Nephron progenitor cell (in vitro differentiated cells): Measurements from ENCODE around the gene PCDH15.

Experiments
- DNase-seq: peaks from one replicate; pipeline ENCODE4 v3.0.0; 2021
- H3K27ac Mint-ChIP-seq: 2 replicates; pipeline ENCODE4 v1.8.0; 2021; ENCODE audit warnings: mild to moderate bottlenecking, moderate library complexity, mixed read lengths
- H3K27me3 Mint-ChIP-seq: 2 replicates; pipeline ENCODE4 v1.8.0; 2021; ENCODE audit warnings: mild to moderate bottlenecking, low read depth, mixed read lengths; ENCODE audit not compliant: poor library complexity
- H3K36me3 Mint-ChIP-seq: 2 replicates; pipeline ENCODE4 v1.8.0; 2021; ENCODE audit warnings: low read depth, mixed read lengths
- H3K4me1 Mint-ChIP-seq: 2 replicates; pipeline ENCODE4 v1.8.0; 2021; ENCODE audit warnings: mixed read lengths
- H3K4me3 Mint-ChIP-seq: 2 replicates; pipeline ENCODE4 v1.8.0; 2021; ENCODE audit warnings: mild to moderate bottlenecking, moderate library complexity, mixed read lengths
- H3K9me3 Mint-ChIP-seq: 2 replicates; pipeline ENCODE4 v1.8.0; 2021; ENCODE audit warnings: mild to moderate bottlenecking, moderate library complexity, mixed read lengths
- TF ChIP-seq, protein P1 (sequence below): fragments of 200-600 bp; sonication (generic); IDR thresholded peaks from 2 replicates; pipeline ENCODE4 v1.5.0; 2021; ENCODE audit warnings: antibody characterized with exemption

The PCDH15 gene

DNA sequence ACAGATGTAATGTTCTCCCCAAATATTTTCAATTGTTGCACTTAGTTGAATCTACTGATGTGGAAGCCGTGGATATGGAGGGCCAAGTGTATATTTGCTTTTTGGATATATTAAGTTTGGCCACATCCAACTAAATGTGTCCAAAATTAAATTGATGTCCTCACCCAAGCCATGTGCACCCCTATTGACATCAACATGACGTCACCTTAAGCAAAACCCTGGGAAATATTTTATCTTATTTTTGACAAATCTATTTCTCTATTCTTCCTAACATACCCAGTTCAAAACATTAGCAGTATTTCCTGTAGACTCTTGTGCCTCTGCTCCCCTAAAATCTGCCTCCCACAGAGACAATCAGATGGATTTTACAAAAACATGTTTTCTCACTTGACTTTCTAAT, 652.5 kb downstream of the PCDH15 start:
- H3K36me3 Mint-ChIP-seq = peaks cover 7% of the 10 kb centered on the region
- H3K27me3 Mint-ChIP-seq = peaks cover 4% of the 10 kb centered on the region
- H3K4me3 Mint-ChIP-seq = no peak overlapping the region
- no peak overlapping the region for H3K27ac Mint-ChIP-seq
- H3K4me1 Mint-ChIP-seq = no peaks in the 10 kb centered on the region
- TF ChIP-seq, protein P1, sequence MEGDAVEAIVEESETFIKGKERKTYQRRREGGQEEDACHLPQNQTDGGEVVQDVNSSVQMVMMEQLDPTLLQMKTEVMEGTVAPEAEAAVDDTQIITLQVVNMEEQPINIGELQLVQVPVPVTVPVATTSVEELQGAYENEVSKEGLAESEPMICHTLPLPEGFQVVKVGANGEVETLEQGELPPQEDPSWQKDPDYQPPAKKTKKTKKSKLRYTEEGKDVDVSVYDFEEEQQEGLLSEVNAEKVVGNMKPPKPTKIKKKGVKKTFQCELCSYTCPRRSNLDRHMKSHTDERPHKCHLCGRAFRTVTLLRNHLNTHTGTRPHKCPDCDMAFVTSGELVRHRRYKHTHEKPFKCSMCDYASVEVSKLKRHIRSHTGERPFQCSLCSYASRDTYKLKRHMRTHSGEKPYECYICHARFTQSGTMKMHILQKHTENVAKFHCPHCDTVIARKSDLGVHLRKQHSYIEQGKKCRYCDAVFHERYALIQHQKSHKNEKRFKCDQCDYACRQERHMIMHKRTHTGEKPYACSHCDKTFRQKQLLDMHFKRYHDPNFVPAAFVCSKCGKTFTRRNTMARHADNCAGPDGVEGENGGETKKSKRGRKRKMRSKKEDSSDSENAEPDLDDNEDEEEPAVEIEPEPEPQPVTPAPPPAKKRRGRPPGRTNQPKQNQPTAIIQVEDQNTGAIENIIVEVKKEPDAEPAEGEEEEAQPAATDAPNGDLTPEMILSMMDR = no peak
- DNase-seq = no peak
- peaks cover 13% of the 10 kb centered on the region for H3K9me3 Mint-ChIP-seq

DNA sequence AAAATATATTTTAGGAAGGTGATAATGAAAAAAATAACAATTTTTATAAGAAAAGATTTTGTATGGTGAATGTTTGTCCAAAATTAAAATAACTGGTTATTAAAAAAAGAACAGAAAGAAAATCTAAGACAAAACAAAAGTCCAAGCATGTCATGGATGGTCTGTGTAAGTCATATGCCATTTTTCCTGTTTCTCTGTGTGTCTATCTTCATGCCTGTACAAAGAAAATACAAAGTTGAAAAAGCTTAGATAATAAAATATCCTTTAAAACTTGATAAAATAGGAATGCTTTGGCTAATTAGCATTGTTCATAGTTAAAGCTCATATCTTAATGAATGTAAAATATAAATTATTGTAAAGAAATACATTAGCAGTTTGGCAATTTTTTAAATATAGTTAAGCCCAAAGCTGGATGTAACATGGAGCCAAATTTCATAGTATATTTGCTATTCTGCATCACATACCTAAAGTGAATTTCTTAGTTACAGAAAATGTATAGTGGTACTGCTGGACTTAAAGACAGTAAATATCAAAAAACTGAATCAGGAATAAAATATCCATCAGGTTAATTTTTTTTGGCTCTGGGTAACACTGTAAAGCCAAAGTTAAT, 661.1 kb downstream of the PCDH15 start:
- TF ChIP-seq, protein P1 = no peak
- H3K27ac Mint-ChIP-seq = no peak overlapping the region
- H3K4me1 Mint-ChIP-seq = no peaks in the 10 kb centered on the region
- H3K4me3 Mint-ChIP-seq = no peak overlapping the region
- H3K27me3 Mint-ChIP-seq = no peaks in the 10 kb centered on the region
- no peak for DNase-seq
- peaks cover 25% of the 10 kb centered on the region for H3K36me3 Mint-ChIP-seq
- peaks cover 69% of the 10 kb centered on the region for H3K9me3 Mint-ChIP-seq

DNA sequence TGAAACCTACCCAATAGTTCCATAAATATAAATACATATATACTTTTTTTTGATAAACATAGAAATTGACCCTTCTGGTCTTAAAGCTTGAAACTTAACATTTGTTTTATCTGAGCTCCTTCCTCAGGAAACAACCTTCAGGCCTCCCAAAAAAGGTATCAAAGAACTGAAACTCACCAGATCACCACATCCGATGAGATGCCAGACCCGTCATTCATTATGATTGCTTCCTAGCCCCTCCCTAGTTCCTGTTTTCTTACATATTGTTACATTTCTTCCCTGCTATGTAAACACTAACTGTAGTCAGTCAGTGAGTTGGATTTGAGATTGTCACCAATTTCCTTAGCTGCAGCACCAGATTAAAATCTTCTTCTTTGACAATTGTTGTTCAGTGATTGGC, 663.6 kb downstream of the PCDH15 start:
- peaks cover 50% of the 10 kb centered on the region for H3K9me3 Mint-ChIP-seq
- no peak overlapping the region for H3K4me3 Mint-ChIP-seq
- no peak overlapping the region for H3K27ac Mint-ChIP-seq
- DNase-seq = no peak
- no peaks in the 10 kb centered on the region for H3K27me3 Mint-ChIP-seq
- peaks cover 18% of the 10 kb centered on the region for H3K36me3 Mint-ChIP-seq
- TF ChIP-seq, protein P1 = no peak
- H3K4me1 Mint-ChIP-seq = no peaks in the 10 kb centered on the region

DNA sequence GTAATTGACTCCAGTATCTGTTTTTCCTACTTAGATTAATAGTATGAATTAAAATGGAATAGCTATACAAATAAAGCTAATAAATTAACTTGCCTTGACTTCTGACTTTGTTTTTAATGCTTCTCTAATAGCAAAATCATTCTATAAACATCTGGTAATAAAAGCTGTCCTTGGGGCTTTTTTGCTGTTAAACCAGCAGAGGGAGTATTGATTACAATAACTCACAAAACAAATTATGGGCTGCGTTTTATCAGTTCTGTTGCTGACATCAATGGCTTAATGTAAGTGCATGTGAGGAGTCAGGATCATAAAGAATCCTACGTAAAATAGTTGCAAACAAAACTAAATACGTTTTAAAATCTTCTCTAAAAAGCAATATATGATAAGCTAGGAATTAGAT, 667.8 kb downstream of the PCDH15 start:
- H3K9me3 Mint-ChIP-seq = peaks cover 9% of the 10 kb centered on the region
- DNase-seq = no peak
- no peak overlapping the region for H3K27ac Mint-ChIP-seq
- H3K4me3 Mint-ChIP-seq = no peak overlapping the region
- H3K36me3 Mint-ChIP-seq = peaks cover 9% of the 10 kb centered on the region
- TF ChIP-seq, protein P1 = peak; percentile 29
- H3K4me1 Mint-ChIP-seq = no peaks in the 10 kb centered on the region
- no peaks in the 10 kb centered on the region for H3K27me3 Mint-ChIP-seq

DNA sequence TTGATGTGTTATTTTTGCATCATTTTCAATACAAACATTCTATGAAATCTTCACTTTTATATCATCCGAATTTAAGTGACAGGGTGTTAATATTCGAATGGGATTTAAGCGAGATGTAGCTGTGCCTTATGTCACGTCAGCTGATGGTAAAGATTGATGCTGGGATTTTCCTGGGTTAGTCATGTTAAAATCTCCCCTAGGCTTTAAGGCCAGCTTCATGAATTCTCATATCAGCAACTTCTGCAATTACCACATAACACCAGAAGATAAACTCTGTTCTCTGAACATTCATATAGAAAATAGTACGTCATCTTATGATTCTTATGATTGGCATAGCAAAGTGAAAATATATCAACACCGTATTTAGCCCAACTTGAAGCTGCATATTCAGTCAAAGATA, 669.2 kb downstream of the PCDH15 start:
- H3K27ac Mint-ChIP-seq = no peak overlapping the region
- no peaks in the 10 kb centered on the region for H3K4me1 Mint-ChIP-seq
- H3K36me3 Mint-ChIP-seq = no peaks in the 10 kb centered on the region
- no peak for DNase-seq
- no peaks in the 10 kb centered on the region for H3K9me3 Mint-ChIP-seq
- H3K27me3 Mint-ChIP-seq = no peaks in the 10 kb centered on the region
- no peak overlapping the region for H3K4me3 Mint-ChIP-seq
- TF ChIP-seq, protein P1 = no peak

DNA sequence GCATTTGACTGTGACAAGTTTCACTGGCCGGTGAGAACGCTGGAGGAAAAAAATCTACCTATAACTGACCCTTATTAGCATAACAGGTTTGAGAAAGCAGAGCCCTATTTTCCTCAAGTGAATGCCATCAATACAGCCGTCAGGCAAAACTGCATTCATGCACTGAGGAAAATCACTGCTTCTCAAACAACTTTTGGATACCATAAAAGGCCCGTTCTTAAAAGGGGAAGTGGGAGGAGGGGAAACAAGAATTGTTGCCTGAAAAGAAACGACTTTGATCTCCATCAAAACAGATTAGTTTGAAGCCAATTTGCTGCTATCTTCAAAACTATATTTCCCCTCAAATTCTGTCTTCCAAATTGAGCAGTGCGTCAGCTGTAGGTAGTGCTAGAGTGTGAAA, 670.6 kb downstream of the PCDH15 start:
- no peak overlapping the region for H3K27ac Mint-ChIP-seq
- H3K36me3 Mint-ChIP-seq = no peaks in the 10 kb centered on the region
- DNase-seq = no peak
- TF ChIP-seq, protein P1 = no peak
- no peak overlapping the region for H3K4me3 Mint-ChIP-seq
- no peaks in the 10 kb centered on the region for H3K4me1 Mint-ChIP-seq
- H3K9me3 Mint-ChIP-seq = no peaks in the 10 kb centered on the region
- H3K27me3 Mint-ChIP-seq = no peaks in the 10 kb centered on the region
